GM12878 (cell line): Measurements from ENCODE around the gene KRTAP12-1. TPM values are rescaled to one million over a fixed set of nuclear protein-coding genes. Genes with fewer than 3 reads are reported as not detected.

ENCODE experiments used
- EED ChIP-seq: sonication (generic); IDR thresholded peaks from 2 replicates; pipeline ENCODE4 v1.6.1; 2016; ENCODE audit warnings: antibody characterized with exemption, low read depth
- FOXM1 ChIP-seq: IDR thresholded peaks from 2 replicates; pipeline ENCODE4 v1.6.1; 2012; ENCODE audit warnings: low read depth, mild to moderate bottlenecking, inconsistent platforms, low read length, moderate library complexity
- IRF4 ChIP-seq: IDR thresholded peaks from 2 replicates; pipeline ENCODE4 v1.6.1; 2011; ENCODE audit warnings: low read depth, low read length
- RB1 ChIP-seq: fragments of 450-650 bp; formaldehyde crosslinking; IDR thresholded peaks from 2 replicates; pipeline ENCODE4 v1.6.1; 2017; ENCODE audit warnings: mild to moderate bottlenecking, borderline replicate concordance
- SKIL ChIP-seq: fragments of 450-650 bp; IDR thresholded peaks from 2 replicates; pipeline ENCODE4 v1.6.1; 2017; ENCODE audit warnings: mild to moderate bottlenecking, low read depth, inconsistent platforms; ENCODE audit not compliant: poor library complexity, severe bottlenecking
- USF2 ChIP-seq: IDR thresholded peaks from 2 replicates; pipeline ENCODE4 v1.6.1; 2011; ENCODE audit warnings: low read depth, low read length, improper control_type of control experiment, borderline replicate concordance
- ZBTB33 ChIP-seq: fragments of 450-650 bp; IDR thresholded peaks from 2 replicates; pipeline ENCODE4 v1.6.1; 2017; ENCODE audit warnings: mild to moderate bottlenecking
- polyA plus RNA-seq, 11 experiments: library from polyadenylated mRNA; depleted of rRNA in 4 of 11; unstranded in 6 of 11; stranded (reverse) in 5 of 11; fragments of >200 nt; fragmentation: Nextera tagmentation in 4 of 11; fragmentation: Illumina TruSeq in 1 of 11; extraction: Ambion mirVana in 4 of 11; extraction: Trizol in 1 of 11; gene quantifications; 1 replicate in 1 of 11; 2 replicates in 10 of 11; pipeline versions ENCODE4 v1.2.1 to v1.2.3, GENCODE V29; 2011 to 2016; ENCODE audit warnings: inconsistent platforms in 2 of 11, missing spikeins in 2 of 11, low read depth in 1 of 11
- total RNA-seq, 4 experiments: library from RNA; depleted of rRNA in 3 of 4; stranded (reverse); fragments of >200 nt in 3 of 4; fragmentation: Illumina TruSeq in 1 of 4; extraction: Trizol in 1 of 4; gene quantifications; 2 replicates each; pipeline versions ENCODE4 v1.2.1 to v1.2.3, GENCODE V29; 2013 to 2021
- TF ChIP-seq, protein P1 (sequence below): fragments of 450-650 bp; IDR thresholded peaks from 2 replicates; pipeline ENCODE4 v1.6.1; 2017; ENCODE audit warnings: antibody characterized with exemption, mild to moderate bottlenecking, moderate library complexity

Gene KRTAP12-1
- total and polyA plus RNA-seq, 10 of the 15 experiments (the other 5 are each of a cell fraction or from before 2014, with no cell fraction given) = not detected

DNA sequence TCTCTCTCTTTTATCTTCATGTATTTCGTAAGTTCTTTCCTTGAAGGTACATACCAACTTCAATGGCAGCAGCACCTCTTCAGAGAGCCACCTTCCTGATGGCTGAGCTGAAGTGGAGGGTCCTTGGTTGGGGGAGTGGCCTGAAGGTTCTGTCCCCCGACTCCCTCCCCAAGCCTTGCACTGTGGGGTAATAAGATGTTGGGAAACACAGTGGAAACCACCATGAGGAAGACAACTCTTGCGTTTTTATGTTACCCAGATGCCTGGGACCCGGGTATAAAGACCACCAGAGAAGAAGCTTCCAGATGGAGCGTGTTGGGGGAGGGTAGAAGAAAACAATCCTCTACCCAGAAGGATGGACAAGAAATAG is 23.4 kb downstream of the KRTAP12-1 start (continued):
- no peak for TF ChIP-seq ZBTB33
- TF ChIP-seq FOXM1 = no peak
- TF ChIP-seq USF2 = no peak
- TF ChIP-seq, protein P1, sequence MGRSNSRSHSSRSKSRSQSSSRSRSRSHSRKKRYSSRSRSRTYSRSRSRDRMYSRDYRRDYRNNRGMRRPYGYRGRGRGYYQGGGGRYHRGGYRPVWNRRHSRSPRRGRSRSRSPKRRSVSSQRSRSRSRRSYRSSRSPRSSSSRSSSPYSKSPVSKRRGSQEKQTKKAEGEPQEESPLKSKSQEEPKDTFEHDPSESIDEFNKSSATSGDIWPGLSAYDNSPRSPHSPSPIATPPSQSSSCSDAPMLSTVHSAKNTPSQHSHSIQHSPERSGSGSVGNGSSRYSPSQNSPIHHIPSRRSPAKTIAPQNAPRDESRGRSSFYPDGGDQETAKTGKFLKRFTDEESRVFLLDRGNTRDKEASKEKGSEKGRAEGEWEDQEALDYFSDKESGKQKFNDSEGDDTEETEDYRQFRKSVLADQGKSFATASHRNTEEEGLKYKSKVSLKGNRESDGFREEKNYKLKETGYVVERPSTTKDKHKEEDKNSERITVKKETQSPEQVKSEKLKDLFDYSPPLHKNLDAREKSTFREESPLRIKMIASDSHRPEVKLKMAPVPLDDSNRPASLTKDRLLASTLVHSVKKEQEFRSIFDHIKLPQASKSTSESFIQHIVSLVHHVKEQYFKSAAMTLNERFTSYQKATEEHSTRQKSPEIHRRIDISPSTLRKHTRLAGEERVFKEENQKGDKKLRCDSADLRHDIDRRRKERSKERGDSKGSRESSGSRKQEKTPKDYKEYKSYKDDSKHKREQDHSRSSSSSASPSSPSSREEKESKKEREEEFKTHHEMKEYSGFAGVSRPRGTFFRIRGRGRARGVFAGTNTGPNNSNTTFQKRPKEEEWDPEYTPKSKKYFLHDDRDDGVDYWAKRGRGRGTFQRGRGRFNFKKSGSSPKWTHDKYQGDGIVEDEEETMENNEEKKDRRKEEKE = no peak
- no peak for TF ChIP-seq EED
- TF ChIP-seq RB1 = no peak
- no peak for TF ChIP-seq SKIL
- no peak for TF ChIP-seq IRF4
- TF ChIP-seq, all 136 proteins: peak for 0
